HT1080 (cell line): Measurements from ENCODE around the gene ZNF576. TPM values are rescaled to one million over a fixed set of nuclear protein-coding genes. Genes with fewer than 3 reads are reported as not detected.
"Not testable (repeated sequence)": the region's sequence is repeated elsewhere in the genome, so short reads cannot be mapped to it uniquely, and the experiment has no call there.

Source experiments
- DNase-seq: peaks from one replicate; pipeline ENCODE4 v3.0.0-alpha.2; 2015; ENCODE audit warnings: low read depth
- polyA plus RNA-seq, 2 experiments: library from polyadenylated mRNA; depleted of rRNA; stranded (reverse); fragments of >200 nt; gene quantifications; 2 replicates each; pipeline ENCODE4 v1.2.3, GENCODE V29; 2015
- total RNA-seq: library from RNA; depleted of rRNA; stranded (reverse); fragments of >200 nt; shearing (Covaris generic); gene quantifications from 2 replicates; pipeline ENCODE4 v1.2.3, GENCODE V29; 2014; rRNA removed

The ZNF576 gene
- total RNA-seq, result 19.4 and 19.9 TPM in 2 replicates
- polyA plus RNA-seq (2015; cell fraction: cytosol; rRNA removed), result 10.2 and 15.8 TPM in 2 replicates
- 4.2 and 6.2 TPM in 2 replicates for polyA plus RNA-seq (2015; cell fraction: nucleus; rRNA removed)

GRCh38 chr19:43595999-43596841 is at the start of gene ZNF576, which contains the start of gene IRGQ:
ZNF576 (plus strand) TSS chr19:43596595; CDS start chr19:43597109, 514 bp downstream.
IRGQ (minus strand) TSS chr19:43596134; CDS start chr19:43595338, 796 bp downstream.
- peak; percentile 99 for DNase-seq

- DNase-seq, result not testable (repeated sequence)
These were observed 48.5 kb upstream of the ZNF576 start for GRCh38 chr19:43547926-43548325.

- DNase-seq, result no peak
These were observed 47.7 kb upstream of the ZNF576 start for GRCh38 chr19:43548706-43549105.

GRCh38 chr19:43551399-43552197 is 44.8 kb upstream of the ZNF576 start:
- no peak for DNase-seq

GRCh38 chr19:43552198-43552450 is 44.3 kb upstream of the ZNF576 start:
- no peak for DNase-seq

GRCh38 chr19:43552616-43553015 is 43.8 kb upstream of the ZNF576 start:
- no peak for DNase-seq

GRCh38 chr19:43553656-43554055 is 42.7 kb upstream of the ZNF576 start:
- DNase-seq, result no peak

GRCh38 chr19:43554317-43554895 is 42.0 kb upstream of the ZNF576 start:
- no peak for DNase-seq

GRCh38 chr19:43555185-43555770 is 41.1 kb upstream of the ZNF576 start:
- peak; percentile 53 for DNase-seq

GRCh38 chr19:43560687-43561086 is 35.7 kb upstream of the ZNF576 start:
- peak; percentile 34 for DNase-seq

GRCh38 chr19:43561139-43561970 is 35.0 kb upstream of the ZNF576 start:
- DNase-seq, result no peak

- DNase-seq, result no peak
These were observed 34.1 kb upstream of the ZNF576 start for GRCh38 chr19:43562226-43562697.

GRCh38 chr19:43562698-43563241 is 33.6 kb upstream of the ZNF576 start:
- DNase-seq, result peak; percentile 100

GRCh38 chr19:43563816-43564457 is 32.5 kb upstream of the ZNF576 start:
- DNase-seq, result no peak

GRCh38 chr19:43564800-43565199 is 31.6 kb upstream of the ZNF576 start:
- DNase-seq, result no peak

- DNase-seq, result no peak
These were observed 26.7 kb upstream of the ZNF576 start for GRCh38 chr19:43569657-43570056.

GRCh38 chr19:43570174-43570791 is 26.1 kb upstream of the ZNF576 start:
- no peak for DNase-seq

- DNase-seq, result no peak
These were observed 24.2 kb upstream of the ZNF576 start for GRCh38 chr19:43572171-43572588.
